DND-41 (cell line): ENCODE data around the gene OPRD1.
"Not testable (repeated sequence)": the region's sequence is repeated elsewhere in the genome, so short reads cannot be mapped to it uniquely, and the experiment has no call there.

Experiments
- ATAC-seq: fragments of 200-7000 bp; cut with Tn5 transposase; 3 replicates; pipeline ENCODE4 v1.9.1; 2021; ENCODE audit warnings: low read depth; ENCODE audit not compliant: insufficient read depth
- DNase-seq: peaks from one replicate; pipeline ENCODE4 v3.0.0-alpha.2; 2020
- H2AFZ ChIP-seq: 2 replicates; pipeline ENCODE4 v1.6.0; 2012; ENCODE audit warnings: low read depth, low read length
- H3K27ac ChIP-seq: 2 replicates; pipeline ENCODE4 v1.5.1; 2012; ENCODE audit warnings: low read length, inconsistent platforms
- H3K27me3 ChIP-seq: fragments of 200-600 bp; sonication (generic); 2 replicates; pipeline ENCODE4 v1.6.0; 2012; ENCODE audit warnings: low read length, mild to moderate bottlenecking, inconsistent platforms; ENCODE audit not compliant: insufficient read depth, poor library complexity
- H3K36me3 ChIP-seq: 2 replicates; pipeline ENCODE4 v1.5.1; 2012; ENCODE audit warnings: low read length, inconsistent platforms; ENCODE audit not compliant: insufficient read depth
- H3K4me1 ChIP-seq: 2 replicates; pipeline ENCODE4 v1.5.1; 2012; ENCODE audit warnings: mild to moderate bottlenecking, low read length; ENCODE audit not compliant: insufficient read depth
- H3K4me2 ChIP-seq: 2 replicates; pipeline ENCODE4 v1.6.0; 2012; ENCODE audit warnings: mild to moderate bottlenecking, moderate library complexity, low read length, inconsistent platforms; ENCODE audit not compliant: insufficient read depth
- H3K4me3 ChIP-seq, 2 experiments: fragments of 200-600 bp in 1 of 2; shearing (Covaris generic) in 1 of 2; 2 replicates each; pipeline ENCODE4 v1.5.1; 2012 to 2016; ENCODE audit warnings: inconsistent platforms in 2 of 2, low read length in 2 of 2, mild to moderate bottlenecking in 2 of 2, low read depth in 1 of 2, moderate library complexity in 1 of 2
- H3K79me2 ChIP-seq: 2 replicates; pipeline ENCODE4 v1.6.0; 2012; ENCODE audit warnings: low read length, inconsistent platforms; ENCODE audit not compliant: insufficient read depth
- H3K9ac ChIP-seq: 2 replicates; pipeline ENCODE4 v1.6.0; 2012; ENCODE audit warnings: low read depth, mild to moderate bottlenecking, inconsistent platforms, low read length, moderate library complexity
- H3K9me3 ChIP-seq: 2 replicates; pipeline ENCODE4 v1.5.1; 2012; ENCODE audit warnings: low read length, moderate library complexity, mild to moderate bottlenecking, inconsistent platforms; ENCODE audit not compliant: insufficient read depth, severe bottlenecking
- H4K20me1 ChIP-seq: 2 replicates; pipeline ENCODE4 v1.6.0; 2012; ENCODE audit warnings: low read length; ENCODE audit not compliant: insufficient read depth
- CTCF ChIP-seq: IDR thresholded peaks from 2 replicates; pipeline ENCODE4 v1.5.1; 2012; ENCODE audit warnings: borderline replicate concordance, low read length, moderate library complexity, mild to moderate bottlenecking; ENCODE audit not compliant: poor library complexity, severe bottlenecking; ENCODE audit errors: extremely low read depth
- EZH2 ChIP-seq: IDR thresholded peaks from 3 replicates; pipeline ENCODE4 v1.6.1; 2012; ENCODE audit warnings: borderline replicate concordance, low read depth, mild to moderate bottlenecking, moderate library complexity, low read length, inconsistent platforms; ENCODE audit not compliant: severe bottlenecking

The OPRD1 gene

GRCh38 chr1:28871631-28872401 lies 59.8 kb downstream of the OPRD1 start:
- H3K27me3 ChIP-seq: no peaks in the 10 kb centered on the region
- no peaks in the 10 kb centered on the region for H3K79me2 ChIP-seq
- no peaks in the 10 kb centered on the region for H3K36me3 ChIP-seq
- no peak overlapping the region for H3K9ac ChIP-seq
- no peak overlapping the region for H3K4me3 ChIP-seq
- DNase-seq: no peak
- H4K20me1 ChIP-seq: no peaks in the 10 kb centered on the region
- H3K4me2 ChIP-seq: no peak overlapping the region
- no peak overlapping the region for H2AFZ ChIP-seq
- no peak for ATAC-seq
- no peaks in the 10 kb centered on the region for H3K9me3 ChIP-seq
- no peak overlapping the region for H3K27ac ChIP-seq
- no peak for TF ChIP-seq CTCF
- TF ChIP-seq EZH2: no peak
- no peaks in the 10 kb centered on the region for H3K4me1 ChIP-seq

- not testable (repeated sequence) for ATAC-seq, H3K4me1 ChIP-seq, H3K4me3 ChIP-seq, H3K27me3 ChIP-seq, H4K20me1 ChIP-seq, H3K79me2 ChIP-seq, DNase-seq, H3K9ac ChIP-seq, H3K36me3 ChIP-seq, H3K4me2 ChIP-seq, H2AFZ ChIP-seq, H3K9me3 ChIP-seq, H3K27ac ChIP-seq
Measured at GRCh38 chr1:28875134-28875533, 63.2 kb downstream of the OPRD1 start.

GRCh38 chr1:28877132-28877781 lies 65.3 kb downstream of the OPRD1 start:
- Histone ChIP-seq H3K4me2 (0 out of 2 replicates have a peak overlapping the region, but pooled peaks have one; percentile 1), H2AFZ (0 out of 2 replicates have a peak overlapping the region, but pooled peaks have one; percentile 22), H3K4me1 (peaks cover 6% of the 10 kb centered on the region), H3K4me3 (no peak overlapping the region), H3K9ac (no peak overlapping the region), H3K27ac (no peak overlapping the region), H4K20me1 (no peaks in the 10 kb centered on the region), H3K27me3 (no peaks in the 10 kb centered on the region), H3K36me3 (no peaks in the 10 kb centered on the region), H3K79me2 (no peaks in the 10 kb centered on the region), H3K9me3 (no peaks in the 10 kb centered on the region)
- DNase-seq (peak; percentile 78), ATAC-seq (peak; percentile 80)
- peak; percentile 99 for TF ChIP-seq CTCF
- no peak for TF ChIP-seq EZH2

GRCh38 chr1:28878796-28879195 lies 66.8 kb downstream of the OPRD1 start:
- H3K4me2 ChIP-seq: no peak overlapping the region
- no peak for ATAC-seq

More at GRCh38 chr1:28878796-28879195, 66.8 kb downstream of the OPRD1 start:
- no peaks in the 10 kb centered on the region for H3K9me3 ChIP-seq
- H2AFZ ChIP-seq: no peak overlapping the region
- H3K36me3 ChIP-seq: no peaks in the 10 kb centered on the region
- H3K79me2 ChIP-seq: no peaks in the 10 kb centered on the region
- no peak overlapping the region for H3K9ac ChIP-seq
- peaks cover 8% of the 10 kb centered on the region for H3K4me1 ChIP-seq
- DNase-seq: no peak
- TF ChIP-seq CTCF (no peak), EZH2 (no peak)
- no peaks in the 10 kb centered on the region for H4K20me1 ChIP-seq
- H3K27ac ChIP-seq: no peak overlapping the region
- no peaks in the 10 kb centered on the region for H3K27me3 ChIP-seq
- H3K4me3 ChIP-seq: no peak overlapping the region
